ENCODE data around the gene ATRN.

The ATRN gene

GRCh38 chr20:3631534-3631933 is 160.7 kb downstream of the ATRN start:
- no peak for DNase-seq

DNA sequence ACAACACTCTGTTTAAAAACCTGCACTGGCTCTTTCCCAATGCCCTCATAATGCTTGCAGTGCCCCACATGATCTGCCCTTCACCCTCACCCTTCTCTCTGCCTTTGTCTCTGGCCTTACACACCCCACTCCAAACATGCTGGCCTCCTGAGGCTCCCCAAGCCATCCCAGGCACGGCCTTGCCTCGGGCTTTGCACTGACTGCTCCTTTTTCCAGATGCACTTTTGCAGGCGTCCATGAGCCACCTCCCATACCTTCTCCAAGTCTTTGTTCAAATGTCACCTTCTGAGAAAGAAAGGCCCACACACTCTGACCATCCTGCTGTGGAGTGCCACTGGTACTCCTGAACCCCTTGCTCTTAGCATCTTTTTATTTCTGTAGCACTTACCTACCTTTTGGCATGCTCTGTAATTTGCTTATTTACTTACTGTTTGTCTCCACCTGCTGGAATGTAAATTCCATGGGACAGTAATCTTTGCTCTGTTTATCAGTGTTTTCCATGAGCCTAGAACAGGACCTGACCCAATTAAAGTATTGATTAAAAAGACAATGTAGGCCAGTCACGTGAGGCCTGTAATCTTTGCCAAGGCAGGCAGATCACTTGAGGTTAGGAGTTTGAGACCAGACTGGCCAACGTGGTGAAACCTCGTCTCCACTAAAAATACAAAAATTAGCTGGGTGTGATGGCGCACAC is 161.6 kb downstream of the ATRN start:
- DNase-seq = no peak

DNA sequence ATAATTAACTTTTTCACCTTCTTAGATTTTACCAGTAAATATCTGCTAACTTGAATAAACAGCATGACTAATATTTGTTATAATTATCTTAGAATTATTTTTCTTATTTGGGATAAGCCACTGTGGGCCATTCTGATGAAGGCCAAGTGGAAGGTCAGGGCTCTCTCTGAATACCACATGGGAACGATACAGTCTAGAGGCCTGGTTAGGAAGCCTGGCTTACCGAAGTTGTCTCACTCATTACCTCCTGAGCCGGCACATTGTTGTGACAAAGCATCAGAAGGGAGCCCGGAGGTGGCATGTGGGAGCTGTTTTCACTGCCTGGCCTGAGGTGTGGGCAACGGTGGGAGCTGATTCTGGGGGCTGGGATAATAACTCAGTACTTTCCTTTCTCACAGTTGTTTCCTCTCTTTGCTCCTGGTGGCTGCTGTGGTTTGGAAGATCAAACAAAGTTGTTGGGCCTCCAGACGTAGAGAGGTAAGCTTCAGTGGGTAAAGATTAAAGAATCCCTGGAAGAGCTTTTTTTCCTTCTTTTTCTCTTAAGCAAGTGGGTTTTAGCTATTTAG is 163.2 kb downstream of the ATRN start:
- no peak for DNase-seq

DNA sequence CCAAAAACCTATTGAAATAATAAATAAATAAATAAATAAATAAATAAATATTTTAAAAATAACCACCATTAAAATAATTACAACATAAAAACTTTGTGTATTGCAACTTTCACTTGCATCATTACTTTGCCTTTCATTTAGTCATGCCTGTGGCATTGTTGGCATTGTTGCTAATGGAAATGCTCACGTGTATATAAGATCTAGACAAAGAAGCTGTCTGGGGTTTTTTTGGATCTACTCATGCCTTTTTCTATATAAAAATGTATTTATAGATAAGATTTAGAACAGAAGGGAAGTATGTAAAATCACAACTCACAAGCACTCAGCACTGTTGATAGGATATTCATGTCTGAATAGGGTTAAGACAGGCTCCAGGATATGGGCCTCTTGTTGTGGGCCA is 164.5 kb downstream of the ATRN start:
- DNase-seq = no peak

GRCh38 chr20:3640259-3640658 is 169.4 kb downstream of the ATRN start:
- DNase-seq = no peak

GRCh38 chr20:3645309-3646066 is 174.7 kb downstream of the ATRN start:
- DNase-seq = peak; percentile 71

DNA sequence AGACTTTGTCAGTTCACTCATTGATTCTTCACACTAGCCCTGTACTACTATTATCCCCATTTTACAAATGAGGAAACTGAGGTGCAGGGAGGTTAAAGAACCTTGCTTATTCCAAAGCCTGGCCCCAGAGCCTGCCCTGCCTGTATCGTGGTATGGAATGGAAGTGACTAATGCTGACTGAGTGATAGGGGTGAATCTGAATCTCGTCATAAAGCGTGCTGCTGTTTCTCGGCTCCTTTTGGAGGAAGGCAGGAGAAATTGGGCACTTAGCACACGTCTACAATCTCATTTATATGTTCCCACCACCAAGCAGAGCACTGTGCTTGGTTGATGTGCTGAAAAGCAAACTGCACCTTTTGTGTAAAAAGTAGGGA is 175.2 kb downstream of the ATRN start:
- no peak for DNase-seq

DNA sequence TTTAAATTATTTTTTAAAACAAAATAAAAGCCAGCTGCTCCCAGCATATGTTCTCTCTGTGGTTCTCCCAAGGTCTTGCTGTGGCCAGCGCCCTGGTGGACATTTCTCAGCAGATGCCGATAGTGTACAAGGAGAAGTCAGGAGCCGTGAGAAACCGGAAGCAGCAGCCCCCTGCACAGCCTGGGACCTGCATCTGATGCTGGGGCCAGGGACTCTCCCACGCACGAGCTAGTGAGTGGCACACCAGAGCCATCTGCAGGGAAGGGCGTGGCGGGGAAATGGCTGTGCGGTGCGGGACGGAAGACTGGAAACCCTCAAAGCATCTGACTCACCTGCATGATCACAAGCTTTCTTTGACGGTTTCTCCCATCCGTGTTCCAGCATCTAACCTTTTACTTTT is 175.8 kb downstream of the ATRN start:
- DNase-seq = peak; percentile 36

GRCh38 chr20:3647473-3647872 is 176.7 kb downstream of the ATRN start:
- DNase-seq = no peak

DNA sequence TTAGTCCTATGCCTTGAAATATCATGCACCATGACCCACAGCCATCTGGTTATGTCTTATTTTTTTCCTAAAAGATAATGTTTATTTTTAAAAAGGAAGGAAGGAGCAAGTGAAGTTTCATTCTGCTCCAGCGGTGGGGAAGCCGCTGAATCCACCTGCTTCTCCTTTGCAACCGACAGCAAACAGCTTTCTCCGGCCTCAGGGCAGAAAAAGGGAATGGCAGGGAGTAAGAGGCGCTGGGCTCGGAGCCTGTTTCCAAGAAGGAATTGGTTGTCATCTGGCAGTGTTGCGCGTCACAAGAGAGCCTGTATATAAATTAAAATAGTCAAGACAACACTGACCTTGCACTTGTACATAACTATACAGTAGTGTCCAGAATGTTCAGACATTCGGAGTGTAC is 178.1 kb downstream of the ATRN start:
- DNase-seq = no peak

GRCh38 chr20:3651204-3651962 is 180.6 kb downstream of the ATRN start:
- peak; percentile 86 for DNase-seq

DNA sequence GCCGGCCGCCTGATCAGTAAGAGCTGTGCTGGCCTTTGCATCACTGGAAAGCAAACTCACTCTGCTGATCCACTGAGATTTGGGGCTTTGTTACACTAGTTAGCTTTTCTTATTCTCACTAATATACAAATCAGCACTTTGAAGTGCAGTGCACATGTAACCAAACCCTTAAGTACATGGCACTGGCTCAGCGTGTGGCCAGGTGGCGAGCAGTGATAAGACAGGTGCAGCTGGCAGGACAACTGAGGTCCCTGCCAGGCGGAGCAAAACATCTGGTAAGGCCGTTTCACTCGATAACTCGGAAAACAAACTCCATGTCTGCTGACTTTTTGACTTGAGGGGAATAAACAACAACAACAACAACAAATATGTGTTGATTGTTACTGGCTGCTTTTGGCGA is 181.4 kb downstream of the ATRN start:
- DNase-seq = peak; percentile 92

DNA sequence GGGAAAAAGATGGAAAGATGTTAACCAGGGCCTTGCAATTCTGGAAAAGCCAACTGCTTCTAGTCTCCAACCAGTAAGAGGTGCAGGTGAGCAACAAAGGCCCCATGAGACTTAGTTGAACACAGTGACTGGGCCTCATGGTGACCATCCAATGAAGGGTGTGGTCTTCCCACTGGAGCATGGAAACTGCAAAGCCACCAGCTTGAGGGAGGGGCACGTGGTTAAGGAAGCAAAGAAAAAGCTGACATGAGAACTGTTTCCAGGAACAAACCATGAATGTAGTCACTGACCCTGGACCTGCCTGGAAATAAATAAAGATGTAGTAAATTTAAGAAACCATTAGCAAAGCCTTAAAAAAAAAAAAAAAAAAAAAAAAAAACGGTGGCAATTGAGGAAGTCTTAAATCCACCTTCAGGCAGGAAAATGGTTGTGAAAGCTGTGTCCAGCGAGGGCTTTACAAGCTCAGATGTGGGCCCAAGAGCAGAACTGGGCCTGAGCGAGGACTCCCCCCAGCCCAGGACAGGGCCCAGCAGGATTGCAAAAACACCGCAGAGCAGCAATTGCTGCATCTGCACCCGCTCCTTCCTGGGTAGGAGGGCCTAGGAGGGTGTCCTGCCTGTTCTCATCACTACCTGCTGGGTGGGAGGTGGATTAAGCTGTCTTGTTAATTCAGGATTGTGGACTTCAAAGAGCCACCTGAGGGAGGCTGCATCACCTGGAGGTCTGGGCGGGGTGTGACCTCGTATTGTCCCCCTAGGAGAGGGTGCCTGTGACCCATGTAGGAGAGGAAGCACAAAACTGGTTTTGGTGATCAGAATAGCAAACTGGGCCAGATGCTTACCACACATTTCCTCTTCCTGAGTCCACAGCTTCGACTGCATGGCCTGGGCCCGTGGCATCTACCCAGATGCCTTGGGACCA is 182.1 kb downstream of the ATRN start:
- peak; percentile 84 for DNase-seq

DNA sequence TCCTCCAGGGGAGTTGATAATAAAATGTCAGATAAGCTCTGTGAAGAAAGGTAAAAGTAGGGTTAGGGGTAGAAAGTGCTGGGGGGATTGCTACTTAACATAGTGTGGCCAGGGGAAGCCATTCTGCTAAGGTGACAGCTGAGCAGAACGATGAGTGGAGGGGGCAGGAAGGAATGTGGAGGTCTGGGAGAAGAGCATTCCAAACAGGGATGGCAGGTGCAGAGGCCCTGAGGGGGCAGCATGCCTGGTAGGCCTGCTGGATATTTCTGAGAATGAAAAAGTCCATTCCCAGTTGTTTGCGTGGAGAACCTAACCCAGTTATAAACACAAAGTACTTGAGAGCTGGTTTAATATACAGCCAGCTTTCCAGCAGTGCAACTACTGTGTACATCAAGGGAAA is 183.1 kb downstream of the ATRN start:
- peak; percentile 80 for DNase-seq

GRCh38 chr20:3654326-3655130 is 183.7 kb downstream of the ATRN start:
- DNase-seq = peak; percentile 98

- no peak for DNase-seq
These were observed 184.2 kb downstream of the ATRN start for GRCh38 chr20:3655131-3655405.

GRCh38 chr20:3658019-3658715 is 187.3 kb downstream of the ATRN start:
- no peak for DNase-seq

- DNase-seq = no peak
These were observed 188.1 kb downstream of the ATRN start for GRCh38 chr20:3658716-3659491.

- DNase-seq = no peak
These were observed 188.9 kb downstream of the ATRN start for GRCh38 chr20:3659492-3660261.

Measured in NCI-H510A treated with DMSO at 0.1 percent for 48 hours (cell line).